ENCODE measurements around the gene E2F7.

DNA sequence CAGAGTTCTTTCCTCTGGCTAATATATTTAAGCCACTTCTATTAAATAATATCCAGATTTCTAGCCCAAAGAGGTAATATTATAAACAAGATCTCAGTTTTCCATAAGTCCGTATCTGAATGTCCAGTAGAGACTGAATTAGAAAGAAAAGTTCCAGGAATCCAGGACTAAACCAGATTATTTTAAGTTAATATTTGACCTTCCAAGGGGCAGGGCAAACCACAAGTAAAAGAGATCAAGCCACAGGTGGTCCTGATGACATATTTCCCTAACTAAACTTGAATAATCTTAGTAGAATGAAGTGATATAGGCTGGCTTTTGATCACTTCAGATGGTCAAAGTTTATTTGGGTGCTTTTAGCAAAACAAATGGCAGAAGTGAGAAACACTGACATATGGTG, 43.3 kb upstream of the E2F7 start:
- TF ChIP-seq, protein P1, sequence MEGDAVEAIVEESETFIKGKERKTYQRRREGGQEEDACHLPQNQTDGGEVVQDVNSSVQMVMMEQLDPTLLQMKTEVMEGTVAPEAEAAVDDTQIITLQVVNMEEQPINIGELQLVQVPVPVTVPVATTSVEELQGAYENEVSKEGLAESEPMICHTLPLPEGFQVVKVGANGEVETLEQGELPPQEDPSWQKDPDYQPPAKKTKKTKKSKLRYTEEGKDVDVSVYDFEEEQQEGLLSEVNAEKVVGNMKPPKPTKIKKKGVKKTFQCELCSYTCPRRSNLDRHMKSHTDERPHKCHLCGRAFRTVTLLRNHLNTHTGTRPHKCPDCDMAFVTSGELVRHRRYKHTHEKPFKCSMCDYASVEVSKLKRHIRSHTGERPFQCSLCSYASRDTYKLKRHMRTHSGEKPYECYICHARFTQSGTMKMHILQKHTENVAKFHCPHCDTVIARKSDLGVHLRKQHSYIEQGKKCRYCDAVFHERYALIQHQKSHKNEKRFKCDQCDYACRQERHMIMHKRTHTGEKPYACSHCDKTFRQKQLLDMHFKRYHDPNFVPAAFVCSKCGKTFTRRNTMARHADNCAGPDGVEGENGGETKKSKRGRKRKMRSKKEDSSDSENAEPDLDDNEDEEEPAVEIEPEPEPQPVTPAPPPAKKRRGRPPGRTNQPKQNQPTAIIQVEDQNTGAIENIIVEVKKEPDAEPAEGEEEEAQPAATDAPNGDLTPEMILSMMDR (tag by site-specific recombination; IDR thresholded peaks at IDR 0.05): no peak
- TF ChIP-seq ZNF560 (tag by site-specific recombination; IDR thresholded peaks at IDR 0.05; ENCODE audit: borderline replicate concordance) (no peak), ZNF174 (tag by site-specific recombination; IDR thresholded peaks at IDR 0.05) (no peak), ZNF350 (tag by site-specific recombination; IDR thresholded peaks at IDR 0.05) (no peak), ZBTB7A (tag by site-specific recombination; IDR thresholded peaks at IDR 0.05; ENCODE audit: low read depth) (no peak), ZNF274 (IDR thresholded peaks at IDR 0.05; ENCODE audit: low read length) (no peak), ZNF274 (tag by site-specific recombination; IDR thresholded peaks at IDR 0.05; ENCODE audit: borderline replicate concordance) (no peak)
- TF ChIP-seq, protein P2, sequence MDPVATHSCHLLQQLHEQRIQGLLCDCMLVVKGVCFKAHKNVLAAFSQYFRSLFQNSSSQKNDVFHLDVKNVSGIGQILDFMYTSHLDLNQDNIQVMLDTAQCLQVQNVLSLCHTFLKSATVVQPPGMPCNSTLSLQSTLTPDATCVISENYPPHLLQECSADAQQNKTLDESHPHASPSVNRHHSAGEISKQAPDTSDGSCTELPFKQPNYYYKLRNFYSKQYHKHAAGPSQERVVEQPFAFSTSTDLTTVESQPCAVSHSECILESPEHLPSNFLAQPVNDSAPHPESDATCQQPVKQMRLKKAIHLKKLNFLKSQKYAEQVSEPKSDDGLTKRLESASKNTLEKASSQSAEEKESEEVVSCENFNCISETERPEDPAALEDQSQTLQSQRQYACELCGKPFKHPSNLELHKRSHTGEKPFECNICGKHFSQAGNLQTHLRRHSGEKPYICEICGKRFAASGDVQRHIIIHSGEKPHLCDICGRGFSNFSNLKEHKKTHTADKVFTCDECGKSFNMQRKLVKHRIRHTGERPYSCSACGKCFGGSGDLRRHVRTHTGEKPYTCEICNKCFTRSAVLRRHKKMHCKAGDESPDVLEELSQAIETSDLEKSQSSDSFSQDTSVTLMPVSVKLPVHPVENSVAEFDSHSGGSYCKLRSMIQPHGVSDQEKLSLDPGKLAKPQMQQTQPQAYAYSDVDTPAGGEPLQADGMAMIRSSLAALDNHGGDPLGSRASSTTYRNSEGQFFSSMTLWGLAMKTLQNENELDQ (tag by site-specific recombination; IDR thresholded peaks at IDR 0.05; ENCODE audit: low read depth): no peak
- TF ChIP-seq, protein P3, sequence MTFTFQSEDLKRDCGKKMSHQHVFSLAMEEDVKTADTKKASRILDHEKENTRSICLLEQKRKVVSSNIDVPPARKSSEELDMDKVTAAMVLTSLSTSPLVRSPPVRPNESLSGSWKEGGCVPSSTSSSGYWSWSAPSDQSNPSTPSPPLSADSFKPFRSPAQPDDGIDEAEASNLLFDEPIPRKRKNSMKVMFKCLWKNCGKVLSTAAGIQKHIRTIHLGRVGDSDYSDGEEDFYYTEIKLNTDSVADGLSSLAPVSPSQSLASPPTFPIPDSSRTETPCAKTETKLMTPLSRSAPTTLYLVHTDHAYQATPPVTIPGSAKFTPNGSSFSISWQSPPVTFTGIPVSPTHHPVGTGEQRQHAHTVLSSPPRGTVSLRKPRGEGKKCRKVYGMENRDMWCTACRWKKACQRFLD (tag by site-specific recombination; IDR thresholded peaks at IDR 0.05): no peak
